GM12891 (cell line): Measurements from ENCODE around the gene SERBP1.
A peak's percentile ranks its signal among the peaks of the same experiment; 100 is the strongest.

Source experiments
- DNase-seq: peaks from one replicate; pipeline ENCODE4 v3.0.0; 2011; ENCODE audit warnings: low spot score; ENCODE audit not compliant: insufficient read length
- FAIRE-seq: peaks from 2 replicates; lab custom pipeline; 2011; peaks lifted over from hg19 to GRCh38; lab: Jason Lieb, UNC
- PAX5 ChIP-seq: IDR thresholded peaks from 2 replicates; pipeline ENCODE4 v1.6.1; 2011; ENCODE audit warnings: low read length, moderate library complexity, mild to moderate bottlenecking; ENCODE audit not compliant: insufficient read depth, severe bottlenecking
- POLR2A ChIP-seq: IDR thresholded peaks from 2 replicates; pipeline ENCODE4 v1.6.1; 2011; ENCODE audit warnings: low read depth, low read length, control low read depth
- POLR2AphosphoS5 ChIP-seq: IDR thresholded peaks from 2 replicates; pipeline ENCODE4 v1.6.1; 2011; ENCODE audit warnings: low read depth, low read length, control low read depth
- POU2F2 ChIP-seq: IDR thresholded peaks from 2 replicates; pipeline ENCODE4 v1.6.1; 2011; ENCODE audit warnings: low read depth, mild to moderate bottlenecking, control low read depth, low read length, moderate library complexity
- SPI1 ChIP-seq: IDR thresholded peaks from 2 replicates; pipeline ENCODE4 v1.6.1; 2011; ENCODE audit warnings: low read depth, low read length, control low read depth
- TAF1 ChIP-seq: IDR thresholded peaks from 2 replicates; pipeline ENCODE4 v1.6.1; 2011; ENCODE audit warnings: low read depth, low read length, control low read depth

The SERBP1 gene

GRCh38 chr1:67431869-67432578 lies 1.8 kb upstream of the SERBP1 start:
- DNase-seq: no peak
- FAIRE-seq: no peak
- TF ChIP-seq POU2F2 (no peak), POLR2A (no peak), POLR2AphosphoS5 (no peak), SPI1 (no peak), TAF1 (no peak), PAX5 (no peak)

GRCh38 chr1:67431156-67431765 lies 1.1 kb upstream of the SERBP1 start:
- no peak for DNase-seq
- FAIRE-seq: no peak
- no peak for TF ChIP-seq POLR2AphosphoS5
- TF ChIP-seq TAF1: no peak
- TF ChIP-seq POLR2A: no peak; the same call in 1 of the 2 replicates

DNA sequence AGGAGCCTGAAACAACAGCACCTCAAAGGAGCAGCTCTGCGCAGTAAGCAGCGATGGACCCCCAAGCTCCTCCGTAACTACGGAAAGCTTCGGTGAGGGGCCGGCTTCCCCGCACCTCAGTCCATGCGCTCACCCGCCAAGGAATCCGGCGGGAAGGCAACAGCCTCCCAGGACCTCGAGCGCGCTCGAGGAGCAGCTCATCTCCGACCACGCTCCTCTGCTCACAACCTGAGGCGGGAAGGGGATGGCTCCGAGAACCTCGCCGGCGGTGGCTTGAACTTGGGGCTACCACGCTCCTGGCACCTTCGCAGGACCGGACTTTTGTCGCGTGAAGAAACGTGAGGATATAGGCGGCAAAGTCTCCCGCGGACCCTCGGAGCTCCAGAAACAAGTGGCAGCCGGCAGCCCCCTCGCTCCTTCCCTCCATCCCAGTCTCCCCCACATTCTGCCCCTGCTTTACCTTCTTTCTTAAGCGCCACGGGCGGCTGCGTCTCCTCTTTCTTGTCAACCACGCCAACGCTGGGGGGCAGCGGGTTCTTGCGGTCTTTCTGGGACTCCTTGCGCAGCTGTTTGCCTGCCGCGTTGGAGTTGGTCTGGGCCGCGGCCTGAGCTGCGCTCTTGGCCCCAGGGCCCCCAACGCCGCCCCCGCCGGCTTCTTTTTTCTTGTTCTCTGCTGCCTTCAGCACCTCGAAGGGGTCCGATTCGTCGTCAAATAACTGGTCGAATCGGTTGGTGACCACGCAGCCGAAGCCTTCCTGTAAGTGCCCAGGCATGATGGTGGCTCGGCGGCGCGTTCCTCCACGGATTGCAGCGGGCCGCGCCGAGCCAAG lies 459 bp downstream of the SERBP1 start:
- TF ChIP-seq SPI1 (no peak), TAF1 (peak; percentile 83; the same call in 1 of the 2 replicates), PAX5 (no peak)
- DNase-seq: no peak
- FAIRE-seq: peak; percentile 52

- FAIRE-seq (peak; percentile 40), DNase-seq (no peak)
- TF ChIP-seq POLR2AphosphoS5 (no peak), PAX5 (peak; percentile 6), POLR2A (peak; percentile 67; the same call in 1 of the 2 replicates), SPI1 (no peak), TAF1 (peak; percentile 52; the same call in 1 of the 2 replicates)
Observed at GRCh38 chr1:67429011-67429527, 1.1 kb downstream of the SERBP1 start.

- DNase-seq (no peak), FAIRE-seq (peak; percentile 5)
- TF ChIP-seq SPI1 (no peak), POLR2AphosphoS5 (no peak), POLR2A (no peak), PAX5 (no peak), POU2F2 (no peak), TAF1 (no peak)
Observed at GRCh38 chr1:67427947-67428346, 2.3 kb downstream of the SERBP1 start.

GRCh38 chr1:67427465-67427864 lies 2.7 kb downstream of the SERBP1 start:
- DNase-seq (no peak), FAIRE-seq (no peak)
- TF ChIP-seq POLR2AphosphoS5: no peak
- no peak for TF ChIP-seq PAX5
- no peak for TF ChIP-seq TAF1
- TF ChIP-seq POLR2A: no peak
- TF ChIP-seq SPI1: no peak
- TF ChIP-seq POU2F2: no peak

DNA sequence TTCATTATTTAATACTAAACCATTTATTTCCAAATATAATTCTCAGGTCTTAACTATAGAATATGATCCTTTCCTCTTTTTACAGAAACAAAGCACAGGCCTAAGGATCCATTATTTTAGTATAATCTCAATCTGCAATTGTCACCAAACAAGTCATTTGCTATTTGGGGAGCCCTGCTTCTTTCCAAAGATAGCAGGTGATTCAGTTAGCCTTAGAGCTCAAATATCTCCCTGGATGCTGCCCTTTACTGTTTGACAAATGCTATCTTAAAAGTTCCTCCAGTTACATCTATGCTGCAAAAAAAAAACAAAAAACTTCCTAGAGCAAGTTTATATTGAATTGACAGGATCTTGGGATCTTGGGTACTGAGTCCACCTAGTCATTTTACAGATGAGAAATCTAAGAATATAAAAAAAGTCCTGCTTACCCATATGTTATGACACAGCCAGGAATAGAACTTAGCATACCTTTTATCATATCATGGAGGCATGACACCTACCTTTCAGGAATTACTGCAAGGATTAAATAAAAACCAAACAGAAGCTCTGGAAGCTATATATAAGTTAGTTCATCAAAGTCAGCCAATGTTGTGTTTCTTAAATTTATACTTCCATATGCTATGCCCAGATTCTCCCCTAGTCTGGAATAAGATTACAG lies 9.2 kb downstream of the SERBP1 start:
- FAIRE-seq: no peak
- TF ChIP-seq POLR2A (no peak), POU2F2 (no peak), POLR2AphosphoS5 (no peak), TAF1 (no peak), PAX5 (no peak), SPI1 (no peak)
- DNase-seq: no peak

DNA sequence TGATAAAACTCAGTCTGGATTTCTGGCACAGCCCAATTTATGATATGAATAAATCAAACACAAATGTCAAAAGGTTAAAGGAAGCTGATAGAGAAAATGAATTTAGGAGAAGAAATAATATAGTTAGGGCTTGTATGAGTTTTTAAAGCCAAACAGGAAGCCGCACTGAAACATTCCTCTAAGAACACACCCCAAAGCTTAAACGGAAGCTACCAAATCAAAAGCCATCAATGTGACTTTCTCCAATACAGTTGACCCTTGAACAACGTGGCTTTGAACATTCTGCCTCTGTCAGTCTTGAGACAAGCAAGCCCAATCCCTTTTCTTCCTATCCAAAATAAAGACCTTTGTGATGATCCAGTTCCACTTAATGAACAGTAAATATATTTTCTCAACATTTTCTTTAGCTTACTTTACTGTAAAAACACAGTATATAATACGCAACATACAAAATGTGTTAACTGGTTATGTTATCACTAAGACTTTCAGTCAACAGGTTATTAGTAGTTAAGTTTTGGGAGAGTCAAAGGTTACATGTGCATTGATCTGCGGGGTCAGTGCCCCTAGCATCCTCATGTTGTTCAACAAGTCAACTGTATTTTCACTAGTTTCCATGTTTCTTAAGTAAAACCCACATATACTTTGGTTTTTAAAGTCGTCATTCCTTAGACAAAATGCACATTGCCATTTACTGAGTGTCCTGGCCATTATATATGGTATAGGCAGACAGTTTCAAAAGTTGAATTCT lies 11.2 kb downstream of the SERBP1 start:
- FAIRE-seq (no peak), DNase-seq (no peak)
- TF ChIP-seq PAX5: no peak
- no peak for TF ChIP-seq POLR2AphosphoS5
- no peak for TF ChIP-seq POU2F2
- TF ChIP-seq SPI1: no peak
- TF ChIP-seq TAF1: no peak
- no peak for TF ChIP-seq POLR2A
